SK-N-SH (cell line): ENCODE results near the gene RPL19. TPM values are rescaled to one million over a fixed set of nuclear protein-coding genes. Genes with fewer than 3 reads are reported as not detected.

ENCODE experiments used
- CTCF ChIA-PET: fragments of 300-600, 350-600 bp; formaldehyde crosslinking; extraction: SDS; loops from one replicate; lab custom pipeline; 2021; lab: Yijun Ruan, JAX
- POLR2A ChIA-PET: fragments of 350-600 bp; sonication (Branson Sonifier 250); formaldehyde crosslinking; extraction: SDS; loops from one replicate; lab custom pipeline; 2020; ENCODE audit warnings: antibody characterized with exemption, inconsistent platforms; lab: Yijun Ruan, JAX
- DNase-seq: peaks from one replicate; pipeline ENCODE4 v3.0.0; 2012
- H2AFZ ChIP-seq: fragments of 200-600 bp; sonication (generic); 2 replicates; pipeline ENCODE4 v1.8.1; 2016; ENCODE audit warnings: antibody characterized with exemption, mild to moderate bottlenecking, low read depth
- H3F3A ChIP-seq: fragments of 200-600 bp; sonication (generic); replicated peaks from 2 replicates; pipeline ENCODE3; 2016; ENCODE audit warnings: antibody characterized with exemption, mild to moderate bottlenecking; ENCODE audit not compliant: insufficient read depth
- H3K27ac ChIP-seq, 2 experiments: fragments of 200-500 bp in 1 of 2; fragments of 200-600 bp in 1 of 2; sonication (Bioruptor generic) in 1 of 2; sonication (generic), shearing (Covaris generic) in 1 of 2; 2 replicates each; pipeline versions ENCODE4 v1.5.1 to v1.6.1; 2014 to 2016; ENCODE audit warnings: low read depth in 2 of 2, inconsistent platforms in 1 of 2, low read length in 1 of 2, mild to moderate bottlenecking in 1 of 2, mixed read lengths in 1 of 2
- H3K27me3 ChIP-seq: fragments of 200-600 bp; sonication (generic), shearing (Covaris generic); 2 replicates; pipeline ENCODE4 v1.6.1; 2016; ENCODE audit warnings: mixed run types; ENCODE audit not compliant: insufficient read depth
- H3K36me3 ChIP-seq, 2 experiments: fragments of 200-500 bp in 1 of 2; fragments of 200-600 bp in 1 of 2; sonication (Bioruptor generic) in 1 of 2; sonication (generic) in 1 of 2; replicated peaks in 1 of 2; 2 replicates each; pipeline versions ENCODE3 to v1.5.1; 2014 to 2016; ENCODE audit warnings: low read length in 1 of 2, mild to moderate bottlenecking in 1 of 2; ENCODE audit not compliant: insufficient read depth in 2 of 2, control insufficient read depth in 1 of 2
- H3K4me1 ChIP-seq, 2 experiments: fragments of 200-500 bp in 1 of 2; fragments of 200-600 bp in 1 of 2; sonication (Bioruptor generic) in 1 of 2; sonication (generic), shearing (Covaris generic) in 1 of 2; 2 replicates each; pipeline versions ENCODE4 v1.5.1 to v1.6.1; 2014 to 2016; ENCODE audit warnings: low read depth in 1 of 2, low read length in 1 of 2, mixed run types in 1 of 2; ENCODE audit not compliant: insufficient read depth in 2 of 2, control insufficient read depth in 1 of 2
- H3K4me2 ChIP-seq: fragments of 200-600 bp; sonication (generic), shearing (Covaris generic); 2 replicates; pipeline ENCODE4 v1.6.1; 2017; ENCODE audit warnings: mixed run types
- H3K4me3 ChIP-seq, 2 experiments: fragments of 200-500 bp in 1 of 2; fragments of 200-600 bp in 1 of 2; sonication (Bioruptor generic) in 1 of 2; sonication (generic), shearing (Covaris generic) in 1 of 2; 2 replicates each; pipeline versions ENCODE4 v1.5.1 to v1.8.1; 2014 to 2016; ENCODE audit warnings: low read depth in 2 of 2, inconsistent platforms in 1 of 2, low read length in 1 of 2, mild to moderate bottlenecking in 1 of 2, mixed read lengths in 1 of 2, moderate library complexity in 1 of 2
- H3K79me2 ChIP-seq: fragments of 200-600 bp; sonication (generic); 2 replicates; pipeline ENCODE4 v1.8.1; 2017; ENCODE audit warnings: mild to moderate bottlenecking; ENCODE audit not compliant: insufficient read depth
- H3K9ac ChIP-seq: fragments of 200-600 bp; sonication (generic); 2 replicates; pipeline ENCODE4 v1.6.1; 2017; ENCODE audit warnings: mixed run types
- H3K9me2 ChIP-seq: fragments of 200-600 bp; sonication (generic); 2 replicates; pipeline ENCODE4 v1.6.1; 2017; ENCODE audit warnings: mixed run types
- H3K9me3 ChIP-seq: fragments of 200-600 bp; sonication (generic); 2 replicates; pipeline ENCODE4 v1.6.1; 2017; ENCODE audit warnings: mixed run types, mild to moderate bottlenecking, moderate library complexity
- H4K20me1 ChIP-seq: fragments of 200-600 bp; sonication (generic); 2 replicates; pipeline ENCODE4 v1.6.1; 2017; ENCODE audit warnings: mild to moderate bottlenecking, mixed run types; ENCODE audit not compliant: insufficient read depth
- CTCF ChIP-seq: fragments of 200-600 bp; sonication (generic); IDR thresholded peaks from 2 replicates; pipeline ENCODE4 v1.6.1; 2017; ENCODE audit warnings: antibody characterized with exemption, mild to moderate bottlenecking, moderate library complexity
- ELF1 ChIP-seq: IDR thresholded peaks from 2 replicates; pipeline ENCODE4 v1.4.0; 2012
- FOSL2 ChIP-seq: IDR thresholded peaks from 2 replicates; pipeline ENCODE4 v1.4.0; 2012; ENCODE audit warnings: low read depth, mild to moderate bottlenecking, moderate library complexity, borderline replicate concordance
- FOXJ3 ChIP-seq: sonication (generic); formaldehyde crosslinking; IDR thresholded peaks from 2 replicates; pipeline ENCODE4 v1.5.1; 2020; ENCODE audit warnings: mild to moderate bottlenecking, missing genetic modification reagents
- FOXM1 ChIP-seq: IDR thresholded peaks from 2 replicates; pipeline ENCODE4 v1.4.0; 2012; ENCODE audit warnings: low read depth, mild to moderate bottlenecking
- IRF3 ChIP-seq: fragments of 150-350 bp; IDR thresholded peaks from 2 replicates; pipeline ENCODE4 v1.6.1; 2016; ENCODE audit warnings: mild to moderate bottlenecking, low read depth, low read length
- MAX ChIP-seq: IDR thresholded peaks from 2 replicates; pipeline ENCODE4 v1.4.0; 2012; ENCODE audit warnings: low read depth
- MEF2A ChIP-seq: IDR thresholded peaks from 2 replicates; pipeline ENCODE4 v1.4.0; 2012; ENCODE audit warnings: low read depth, borderline replicate concordance
- MXI1 ChIP-seq: IDR thresholded peaks from 2 replicates; pipeline ENCODE4 v1.6.1; 2012; ENCODE audit warnings: mild to moderate bottlenecking, low read depth, low read length, improper control_type of control experiment
- NFIC ChIP-seq: IDR thresholded peaks from 2 replicates; pipeline ENCODE4 v1.4.0; 2012; ENCODE audit warnings: borderline replicate concordance
- NRF1 ChIP-seq: IDR thresholded peaks from 2 replicates; pipeline ENCODE4 v1.6.1; 2012; ENCODE audit warnings: low read depth, mild to moderate bottlenecking, low read length
- POLR2AphosphoS5 ChIP-seq: IDR thresholded peaks from 2 replicates; pipeline ENCODE4 v1.6.1; 2012; ENCODE audit warnings: low read depth, low read length
- RCOR1 ChIP-seq: fragments of 150-350 bp; IDR thresholded peaks from 2 replicates; pipeline ENCODE4 v1.6.1; 2017; ENCODE audit warnings: antibody characterized with exemption, low read length
- RFX5 ChIP-seq: IDR thresholded peaks from 2 replicates; pipeline ENCODE4 v1.6.1; 2012; ENCODE audit warnings: mild to moderate bottlenecking, improper control_type of control experiment, low read length
- RXRA ChIP-seq: IDR thresholded peaks from 2 replicates; pipeline ENCODE4 v1.4.0; 2012; ENCODE audit warnings: low read depth, mild to moderate bottlenecking, borderline replicate concordance
- SMC3 ChIP-seq: IDR thresholded peaks from 2 replicates; pipeline ENCODE4 v1.6.1; 2012; ENCODE audit warnings: low read depth, low read length, improper control_type of control experiment
- TAF1 ChIP-seq: IDR thresholded peaks from 2 replicates; pipeline ENCODE4 v1.6.1; 2012; ENCODE audit warnings: low read depth, mild to moderate bottlenecking, low read length, moderate library complexity, borderline replicate concordance
- TEAD4 ChIP-seq: IDR thresholded peaks from 2 replicates; pipeline ENCODE4 v1.4.0; 2012; ENCODE audit warnings: mild to moderate bottlenecking, borderline replicate concordance; ENCODE audit not compliant: insufficient read depth
- USF1 ChIP-seq: IDR thresholded peaks from 2 replicates; pipeline ENCODE4 v1.4.0; 2012; ENCODE audit warnings: low read depth, borderline replicate concordance
- USF2 ChIP-seq: fragments of 150-350 bp; IDR thresholded peaks from 2 replicates; pipeline ENCODE4 v1.6.1; 2017; ENCODE audit warnings: antibody characterized with exemption, low read length, low read depth, borderline replicate concordance
- WGBS: methylation state at CpG from one replicate; pipeline ENCODE4 v1.1.6; 2017; ENCODE audit warnings: low lambda C conversion rate; 5-methylcytosine and 5-hydroxymethylcytosine counted together
- polyA plus RNA-seq, 3 experiments: library from polyadenylated mRNA; depleted of rRNA; stranded (reverse); fragments of >200 nt; gene quantifications; 2 replicates each; pipeline ENCODE4 v1.2.3, GENCODE V29; 2012

The RPL19 gene
- polyA plus RNA-seq, 1 of the 3 experiments (the other 2 are of a cell fraction) = 3,473 TPM

- 95% methylated on average over 9 of the region's 9 CpGs for WGBS
- H4K20me1 ChIP-seq = no peaks in the 10 kb centered on the region
- H3K79me2 ChIP-seq = no peaks in the 10 kb centered on the region
- H3K9me2 ChIP-seq = no peaks in the 10 kb centered on the region
- TF ChIP-seq MAX = no peak
- TF ChIP-seq SMC3 = no peak
- TF ChIP-seq MXI1 = no peak
- TF ChIP-seq RFX5 = no peak
- no peak for TF ChIP-seq NRF1
- TF ChIP-seq RXRA = no peak
- TF ChIP-seq IRF3 = no peak
- no peak for TF ChIP-seq NFIC
- no peak for TF ChIP-seq TEAD4
- no peak for TF ChIP-seq CTCF
- no peak for TF ChIP-seq USF1
- no peak for TF ChIP-seq FOXJ3
- TF ChIP-seq USF2 = no peak
- TF ChIP-seq FOXM1 = no peak
- no peak for TF ChIP-seq ELF1
- TF ChIP-seq FOSL2 = no peak
- TF ChIP-seq POLR2AphosphoS5 = no peak
- no peak for TF ChIP-seq RCOR1
- no peak for TF ChIP-seq MEF2A
- TF ChIP-seq TAF1 = no peak
- no peak overlapping the region for H3K9ac ChIP-seq
- no peaks in the 10 kb centered on the region for H3K9me3 ChIP-seq
- no peak overlapping the region for H3K4me3 ChIP-seq
- no peaks in the 10 kb centered on the region for H3F3A ChIP-seq
- peaks cover 28 to 41% of the 10 kb centered on the region in 2 experiments for H3K36me3 ChIP-seq
- H3K27me3 ChIP-seq = no peaks in the 10 kb centered on the region
- POLR2A ChIA-PET = no interaction called here
- H3K4me2 ChIP-seq = no peak overlapping the region
- H3K4me1 ChIP-seq = no peaks in the 10 kb centered on the region
- H3K27ac ChIP-seq = no peak overlapping the region
- DNase-seq = no peak
- CTCF ChIA-PET = interaction anchor here (1.4 to 29.0 kb wide), 5 partner anchors 7 to 204 kb away, joined by 5 to 781 read pairs (median 6); no protein-coding TSS in a partner anchor
- no peak overlapping the region for H2AFZ ChIP-seq
Measured at GRCh38 chr17:39187152-39187830, 12.8 kb upstream of the RPL19 start.
